Kidney capillary endothelial cell (primary cell): ENCODE data around the gene SGCG.
"Not testable (repeated sequence)": the region's sequence is repeated elsewhere in the genome, so short reads cannot be mapped to it uniquely, and the experiment has no call there.

ENCODE experiments used
- DNase-seq: peaks from one replicate; pipeline ENCODE4 v3.0.0-alpha.2; 2018; ENCODE audit warnings: low spot score

The SGCG gene, protein sequence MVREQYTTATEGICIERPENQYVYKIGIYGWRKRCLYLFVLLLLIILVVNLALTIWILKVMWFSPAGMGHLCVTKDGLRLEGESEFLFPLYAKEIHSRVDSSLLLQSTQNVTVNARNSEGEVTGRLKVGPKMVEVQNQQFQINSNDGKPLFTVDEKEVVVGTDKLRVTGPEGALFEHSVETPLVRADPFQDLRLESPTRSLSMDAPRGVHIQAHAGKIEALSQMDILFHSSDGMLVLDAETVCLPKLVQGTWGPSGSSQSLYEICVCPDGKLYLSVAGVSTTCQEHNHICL

DNA sequence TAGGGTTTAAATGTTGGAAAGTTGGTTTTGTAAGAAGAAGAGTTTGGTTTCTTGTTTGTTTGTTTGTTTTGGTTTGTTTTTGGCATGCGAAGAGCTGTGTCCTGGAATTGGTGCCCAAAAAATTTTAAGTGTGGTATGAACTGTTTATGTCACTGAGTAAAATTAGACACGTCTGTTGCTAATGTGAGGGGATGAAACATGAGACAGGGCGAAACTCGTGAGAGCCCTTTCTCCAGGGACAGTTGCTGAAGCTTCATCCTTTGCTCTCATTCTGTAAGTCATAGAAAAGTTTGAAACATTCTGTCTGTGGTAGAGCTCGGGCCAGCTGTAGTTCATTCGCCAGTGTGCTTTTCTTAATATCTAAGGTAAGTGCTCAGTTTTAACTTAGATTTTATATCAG is at the start of gene SGCG:
TSS of gene SGCG (plus strand) at position 269 of the 400 bp plus-strand sequence. CDS start 22,716 bp downstream, outside the sequence.
- no peak for DNase-seq

DNA sequence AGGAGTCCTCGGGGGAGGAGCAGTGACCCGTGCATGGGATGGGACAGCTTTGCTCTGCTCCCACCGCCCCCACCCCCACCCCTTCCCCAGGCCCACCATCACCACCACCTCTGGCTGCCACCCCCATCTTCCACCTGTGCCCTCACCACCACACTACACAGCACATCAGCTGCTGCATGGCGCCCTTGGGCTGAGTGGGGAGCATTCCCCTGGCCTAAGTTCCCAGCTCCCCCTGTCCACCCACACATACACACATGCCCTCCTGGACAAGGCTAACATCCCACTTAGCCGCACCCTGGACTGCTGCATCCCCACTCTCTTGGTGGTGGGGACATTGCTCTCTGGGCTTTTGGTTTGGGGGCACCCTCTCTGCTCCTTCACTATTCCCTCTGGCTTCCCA is 46.2 kb upstream of the SGCG start:
- DNase-seq: no peak

DNA sequence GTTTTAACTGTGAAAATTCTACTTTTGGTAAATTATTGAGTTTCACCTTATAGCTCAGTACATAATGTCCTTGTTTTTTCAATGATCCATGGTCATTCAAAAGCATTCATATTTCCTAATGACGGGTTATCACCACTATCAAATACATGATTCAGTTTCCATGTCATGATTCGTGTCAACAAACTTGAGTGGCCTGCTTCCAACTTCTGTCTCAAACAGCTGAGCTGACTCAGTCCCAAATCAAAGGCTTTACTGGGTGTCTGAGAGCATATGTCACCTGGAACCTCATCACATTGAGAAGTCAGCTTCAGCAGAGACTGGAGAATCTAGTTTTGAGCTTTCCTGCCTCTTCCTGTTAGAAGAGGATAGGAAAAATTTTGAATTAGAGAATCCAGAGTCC is 40.3 kb upstream of the SGCG start:
- DNase-seq: no peak

- no peak for DNase-seq
Observed at GRCh38 chr13:23141964-23142363, 38.8 kb upstream of the SGCG start.

GRCh38 chr13:23142607-23143006 is 38.2 kb upstream of the SGCG start:
- not testable (repeated sequence) for DNase-seq

GRCh38 chr13:23144431-23144830 is 36.3 kb upstream of the SGCG start:
- no peak for DNase-seq

DNA sequence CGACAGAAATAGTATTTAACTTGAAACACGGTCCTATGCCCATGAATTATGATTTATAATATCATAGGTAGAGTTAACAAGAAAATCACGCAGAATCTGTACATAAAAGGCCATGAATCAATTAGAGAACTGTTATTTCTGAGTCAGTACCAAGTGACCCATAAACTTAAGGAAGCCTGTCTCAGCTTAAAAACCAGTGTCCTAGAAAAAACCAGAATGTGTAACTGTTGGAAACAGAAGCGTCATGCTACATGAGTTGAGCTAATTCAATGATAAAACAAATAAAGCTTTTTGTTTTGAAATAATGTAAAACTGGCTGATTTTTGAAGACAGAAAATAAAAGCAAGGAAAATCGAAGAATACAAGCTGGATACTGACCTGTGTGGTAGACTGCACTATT is 34.8 kb upstream of the SGCG start:
- DNase-seq: no peak

DNA sequence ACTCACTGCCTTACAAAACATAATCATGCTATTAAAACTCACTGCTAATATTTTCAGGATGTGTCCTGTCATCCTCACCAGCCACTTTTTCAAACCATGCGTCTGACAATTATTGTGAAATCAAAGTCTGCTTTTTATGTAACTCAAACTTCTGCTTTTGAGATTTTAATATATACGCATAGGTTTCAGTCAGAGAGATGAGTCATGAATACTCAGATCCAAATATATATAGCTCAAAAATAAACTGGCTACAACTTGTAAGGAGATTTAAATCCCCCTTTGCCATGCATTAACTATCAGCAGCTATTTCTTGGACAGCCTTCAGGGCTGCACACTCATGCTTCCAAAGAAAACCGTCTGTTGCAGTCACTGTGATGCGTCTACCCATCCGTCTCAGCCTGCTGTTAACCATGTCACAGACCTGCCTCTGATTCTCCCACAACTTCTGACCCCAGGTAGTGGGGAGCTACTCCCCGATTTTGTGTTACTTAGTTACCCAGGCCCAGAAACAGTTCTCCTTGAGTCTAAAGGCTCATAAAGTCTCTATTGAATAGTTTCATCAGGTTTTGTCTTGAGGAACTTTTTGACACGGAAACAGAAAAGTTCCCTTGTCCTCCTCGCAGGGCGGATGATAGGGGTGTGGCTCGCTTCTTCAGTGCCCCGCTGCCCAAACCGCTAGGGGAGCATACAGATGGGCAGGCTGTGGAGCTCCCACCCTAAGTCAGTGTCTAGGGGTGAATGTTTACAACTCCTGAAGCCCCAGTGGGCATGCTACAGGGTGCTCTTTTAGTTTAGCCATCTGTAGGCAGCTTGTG is 33.8 kb upstream of the SGCG start:
- DNase-seq: no peak

DNA sequence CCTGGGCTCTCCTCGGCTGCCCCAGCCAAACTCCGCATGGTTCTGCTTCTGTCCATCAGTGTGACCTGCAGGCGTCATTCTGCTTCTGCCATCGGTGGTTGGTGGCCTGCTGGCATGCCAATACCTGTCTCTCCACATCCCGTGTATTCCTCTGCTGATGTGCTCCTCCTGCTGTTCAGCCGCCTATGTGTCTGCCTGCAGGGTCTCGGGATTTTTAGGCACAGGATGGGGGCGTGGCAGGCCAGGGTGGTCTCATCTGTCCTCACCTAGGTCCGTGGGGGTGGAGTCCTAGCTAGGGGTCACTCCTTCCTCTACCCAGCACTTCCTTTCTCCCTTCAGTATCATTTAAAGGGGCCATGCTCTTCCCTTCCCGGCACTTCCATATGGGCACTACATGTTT is 33.0 kb upstream of the SGCG start:
- DNase-seq: no peak

DNA sequence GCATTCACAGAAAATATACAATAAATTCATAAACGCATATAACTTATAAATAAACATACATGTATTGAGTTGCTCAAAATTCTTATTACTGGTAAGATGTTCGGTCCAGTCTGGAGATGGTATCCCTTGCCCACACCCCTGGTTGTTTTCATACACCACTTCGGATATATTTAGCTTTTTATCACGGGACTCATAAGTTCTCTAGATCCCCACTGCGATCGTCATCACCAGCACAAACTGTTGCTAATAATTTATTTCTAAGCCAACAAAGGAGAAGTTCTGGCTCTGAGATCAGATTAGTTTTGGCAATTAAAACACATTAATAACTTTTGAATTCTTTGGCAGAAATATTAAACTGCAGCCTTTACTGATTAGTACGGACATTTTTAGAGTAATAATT is 23.0 kb upstream of the SGCG start:
- DNase-seq: no peak

GRCh38 chr13:23159205-23159759 is 21.5 kb upstream of the SGCG start:
- DNase-seq: no peak

DNA sequence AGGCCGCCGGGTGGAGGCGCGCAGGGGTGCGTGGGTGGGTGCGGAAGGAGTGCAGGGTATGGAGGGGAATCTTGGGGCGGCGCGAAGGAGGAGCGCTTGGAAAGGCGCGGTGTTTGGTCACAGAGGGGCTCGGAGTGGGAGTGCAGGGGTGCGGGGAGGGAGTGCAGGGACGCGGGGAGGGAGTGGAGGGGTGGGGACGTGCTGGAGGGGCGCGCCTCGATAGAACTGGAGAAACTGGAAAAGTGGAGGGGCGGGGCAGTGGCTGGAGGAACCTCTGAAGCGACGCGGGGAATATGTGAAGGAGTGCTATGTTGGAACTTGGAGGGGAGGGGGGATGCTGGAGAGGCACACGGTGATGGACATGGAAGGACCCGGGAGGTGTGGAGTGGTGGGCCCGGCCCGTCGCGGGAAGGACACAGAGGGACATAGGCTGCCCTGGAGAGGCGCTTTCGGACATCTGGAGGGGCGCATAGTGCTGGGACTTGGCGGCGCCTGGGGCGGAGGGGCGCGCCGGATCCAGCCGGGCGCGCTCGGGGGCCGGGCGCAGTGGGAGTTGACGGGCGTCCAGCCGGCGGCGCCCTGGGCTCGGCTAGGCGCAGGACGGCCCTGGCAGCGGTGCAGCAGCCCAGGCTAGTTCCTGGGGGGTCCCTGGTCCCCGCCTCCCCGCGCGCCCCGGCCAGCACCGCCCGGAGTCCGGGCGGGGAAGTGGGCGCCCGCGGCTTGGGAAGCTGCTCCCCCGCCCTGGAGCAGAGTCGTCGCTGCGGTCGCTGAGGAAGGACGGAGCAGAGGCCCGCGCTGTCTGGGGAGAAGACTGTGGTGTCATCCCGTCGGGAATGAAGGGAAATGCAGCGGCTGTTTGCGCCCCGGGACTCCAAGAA is 20.8 kb upstream of the SGCG start:
- no peak for DNase-seq

- DNase-seq: no peak
Observed at GRCh38 chr13:23160638-23161480, 19.9 kb upstream of the SGCG start.

DNA sequence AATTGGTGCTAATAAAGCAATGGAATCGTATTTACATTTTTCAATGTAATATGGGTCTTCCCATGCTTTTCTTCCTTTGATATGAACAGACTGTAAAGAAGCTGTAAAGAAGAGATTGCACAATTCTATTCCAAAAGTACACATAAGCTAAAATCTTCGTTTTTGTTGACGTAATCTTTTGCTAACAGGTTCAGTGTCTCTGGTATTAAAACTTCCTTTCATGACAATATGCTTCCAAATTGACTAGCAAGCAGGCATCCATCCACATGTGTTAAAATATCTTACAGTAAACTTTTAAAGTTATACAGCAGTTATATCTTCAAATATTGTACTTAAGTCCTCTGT is 19.3 kb upstream of the SGCG start:
- DNase-seq: no peak

DNA sequence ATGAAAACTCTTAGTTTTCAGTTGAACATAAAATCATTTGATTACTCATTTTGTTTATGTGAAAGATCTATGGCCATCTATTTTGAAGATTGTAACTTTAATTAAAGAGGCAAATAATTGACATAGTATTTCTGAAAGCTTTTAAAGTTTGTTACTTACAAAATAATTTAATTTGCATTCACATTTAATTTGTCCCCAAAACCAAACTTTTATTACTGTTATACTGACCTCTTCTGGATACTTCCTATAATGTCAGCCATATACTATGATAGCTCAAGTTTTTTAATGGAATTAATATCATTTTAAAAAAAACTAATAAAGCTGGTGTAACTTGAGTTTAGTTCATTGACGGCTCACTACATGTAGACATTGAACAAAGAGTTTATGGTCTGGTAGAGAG is 4.9 kb upstream of the SGCG start:
- peak; percentile 7 for DNase-seq

GRCh38 chr13:23182142-23182541 is 1.4 kb downstream of the SGCG start:
- no peak for DNase-seq

GRCh38 chr13:23183292-23183691 is 2.5 kb downstream of the SGCG start:
- no peak for DNase-seq

GRCh38 chr13:23185542-23185941 is 4.8 kb downstream of the SGCG start:
- DNase-seq: no peak

- DNase-seq: no peak
Observed at GRCh38 chr13:23201870-23202269, 21.1 kb downstream of the SGCG start.

- DNase-seq: no peak
Observed at GRCh38 chr13:23202383-23202782, 21.6 kb downstream of the SGCG start.

DNA sequence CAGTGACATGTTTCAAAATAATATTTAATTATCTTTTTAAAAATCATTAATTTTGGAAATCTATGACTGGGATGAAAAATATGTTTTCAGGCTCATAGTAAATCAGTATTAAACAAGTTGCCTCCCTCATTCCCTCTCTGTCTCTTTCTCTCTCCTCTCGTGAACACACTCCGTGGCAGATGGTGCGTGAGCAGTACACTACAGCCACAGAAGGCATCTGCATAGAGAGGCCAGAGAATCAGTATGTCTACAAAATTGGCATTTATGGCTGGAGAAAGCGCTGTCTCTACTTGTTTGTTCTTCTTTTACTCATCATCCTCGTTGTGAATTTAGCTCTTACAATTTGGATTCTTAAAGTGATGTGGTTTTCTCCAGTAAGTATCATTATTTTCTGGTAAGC is 22.7 kb downstream of the SGCG start:
- DNase-seq: no peak
